GM21360 (cell line): ENCODE data around the gene CD53.

Experiments used
- ATAC-seq: cut with Tn5 transposase; IDR thresholded peaks from one replicate; pipeline ENCODE4 v1.9.1; 2021; ENCODE audit warnings: mild to moderate bottlenecking, moderate library complexity; ENCODE audit not compliant: unreplicated experiment

The CD53 gene

GRCh38 chr1:110875216-110875731 lies 2.3 kb downstream of the CD53 start:
- peak; percentile 34 for ATAC-seq

DNA sequence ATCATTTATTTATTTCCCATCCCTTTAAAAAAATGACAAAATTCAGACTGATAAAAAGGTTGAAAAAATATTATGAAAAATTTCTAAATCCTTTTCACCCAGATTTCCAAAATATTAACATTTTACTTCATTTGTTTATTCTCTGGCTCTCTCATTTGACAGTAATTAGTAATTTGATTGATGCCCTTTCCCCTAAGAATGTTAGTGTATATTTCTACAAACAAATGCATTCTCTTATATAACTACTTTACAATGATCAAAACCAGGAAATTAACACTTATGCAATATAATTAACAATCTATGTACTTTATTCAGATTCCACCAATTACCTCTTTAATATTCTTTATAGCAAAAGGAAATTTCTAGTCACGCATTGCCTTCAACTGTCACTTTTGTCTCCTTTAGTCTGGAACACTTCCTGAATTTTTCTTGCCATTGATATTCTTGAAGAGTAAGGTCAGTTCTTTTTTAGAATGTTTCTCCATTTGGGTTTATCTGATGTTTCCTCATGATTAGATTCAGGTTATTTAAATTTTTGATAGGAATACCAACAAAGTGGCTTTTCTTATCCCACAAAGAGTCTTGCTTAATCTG lies 3.9 kb downstream of the CD53 start:
- no peak for ATAC-seq

DNA sequence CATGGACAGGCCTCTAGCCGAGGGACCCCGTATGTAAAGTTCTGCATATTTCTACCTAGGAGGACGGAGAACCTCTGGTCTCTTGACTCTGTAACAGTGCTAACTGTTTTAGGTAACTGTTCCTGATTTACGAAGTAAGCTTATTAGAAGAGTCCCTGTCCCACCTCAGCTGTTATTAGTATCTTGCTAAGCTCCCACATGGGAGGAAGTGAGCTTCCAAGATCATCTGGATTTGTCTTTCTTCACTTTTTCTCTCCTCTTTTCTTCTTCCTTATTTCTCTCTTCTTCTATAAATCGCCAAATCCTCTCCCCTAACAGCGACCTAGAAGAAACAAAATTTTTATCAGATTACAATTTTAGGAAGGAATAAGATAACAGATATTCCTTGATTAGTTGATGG lies 4.4 kb downstream of the CD53 start:
- no peak for ATAC-seq

GRCh38 chr1:110877776-110878175 lies 4.8 kb downstream of the CD53 start:
- no peak for ATAC-seq

- ATAC-seq = no peak
Observed at GRCh38 chr1:110878591-110878990, 5.6 kb downstream of the CD53 start.

DNA sequence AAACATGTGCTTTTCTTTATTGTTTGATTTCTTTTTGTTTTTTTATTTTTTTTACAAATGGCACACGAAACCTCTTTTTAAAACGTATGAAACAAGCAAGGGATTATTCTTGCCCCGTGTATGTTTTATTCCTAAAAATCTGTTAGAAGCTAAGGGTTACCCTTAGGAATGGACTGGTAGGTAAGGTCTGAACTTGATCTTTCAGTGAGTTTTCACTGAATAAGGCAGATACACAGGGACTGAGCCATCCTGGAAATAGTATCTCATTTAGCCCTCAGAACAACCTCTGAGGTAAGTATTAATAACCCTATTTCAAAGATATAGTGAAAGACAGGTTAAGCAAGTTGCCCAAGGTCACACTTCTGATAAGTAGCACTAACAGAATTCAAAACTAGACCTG lies 6.0 kb downstream of the CD53 start:
- no peak for ATAC-seq

- peak; percentile 57 for ATAC-seq
Observed at GRCh38 chr1:110879758-110880606, 7.0 kb downstream of the CD53 start.

- no peak for ATAC-seq
Observed at GRCh38 chr1:110880708-110881374, 7.9 kb downstream of the CD53 start.

GRCh38 chr1:110888049-110888448 lies 15.1 kb downstream of the CD53 start:
- no peak for ATAC-seq

GRCh38 chr1:110888641-110889040 lies 15.7 kb downstream of the CD53 start:
- ATAC-seq = no peak

GRCh38 chr1:110890474-110891196 lies 17.7 kb downstream of the CD53 start:
- no peak for ATAC-seq

GRCh38 chr1:110893908-110894490 lies 21.1 kb downstream of the CD53 start:
- no peak for ATAC-seq

- ATAC-seq = no peak
Observed at GRCh38 chr1:110896090-110896489, 23.1 kb downstream of the CD53 start.

- ATAC-seq = no peak
Observed at GRCh38 chr1:110897681-110898080, 24.7 kb downstream of the CD53 start.

GRCh38 chr1:110898734-110899457 lies 25.9 kb downstream of the CD53 start:
- no peak for ATAC-seq

GRCh38 chr1:110899458-110899843 lies 26.5 kb downstream of the CD53 start:
- no peak for ATAC-seq

- no peak for ATAC-seq
Observed at GRCh38 chr1:110902820-110903463, 30.0 kb downstream of the CD53 start.

GRCh38 chr1:110903853-110904500 lies 31.0 kb downstream of the CD53 start:
- no peak for ATAC-seq

GRCh38 chr1:110912784-110913183 lies 39.8 kb downstream of the CD53 start:
- no peak for ATAC-seq
